H1 (cell line): Measurements from ENCODE around the gene VSX1.

ENCODE experiments used
- BRCA1 ChIP-seq: IDR thresholded peaks from 2 replicates; pipeline ENCODE4 v1.6.1; 2012; ENCODE audit warnings: low read depth, low read length, improper control_type of control experiment
- HDAC6 ChIP-seq: IDR thresholded peaks from one replicate; pipeline ENCODE4 v1.7.1; 2012; ENCODE audit warnings: low read depth, mild to moderate bottlenecking, inconsistent platforms, low read length, moderate library complexity
- TF ChIP-seq, protein P1 (sequence below), 3 experiments: IDR thresholded peaks; 1 replicate in 2 of 3; 2 replicates in 1 of 3; pipeline versions ENCODE4 v1.5.1 to v1.6.1; 2011; ENCODE audit warnings: low read length in 3 of 3, mild to moderate bottlenecking in 3 of 3, inconsistent platforms in 2 of 3, low read depth in 1 of 3, moderate library complexity in 1 of 3; ENCODE audit not compliant: insufficient read depth in 1 of 3; ENCODE audit errors: control extremely low read depth in 1 of 3

DNA sequence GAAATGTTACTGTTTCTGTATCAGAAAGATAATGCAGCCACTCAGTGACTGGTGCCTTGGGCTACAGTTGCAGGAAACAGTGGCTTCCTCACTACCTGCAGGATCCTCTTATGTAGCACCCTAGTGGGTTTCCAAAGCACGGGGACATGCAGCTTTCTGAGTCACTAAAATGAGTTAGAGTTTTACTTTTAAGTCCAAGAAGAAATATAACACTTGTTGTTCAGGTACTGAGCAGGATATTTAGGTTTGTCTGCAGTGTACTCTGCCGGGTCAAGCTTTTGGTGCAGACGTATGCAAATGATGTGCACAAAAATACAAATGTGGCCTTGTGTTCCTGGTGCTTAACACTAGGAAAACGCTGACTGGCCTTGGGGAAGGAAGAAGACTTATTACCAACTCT lies 46.0 kb downstream of the VSX1 start:
- TF ChIP-seq BRCA1 (no peak), HDAC6 (no peak)
- TF ChIP-seq, protein P1, sequence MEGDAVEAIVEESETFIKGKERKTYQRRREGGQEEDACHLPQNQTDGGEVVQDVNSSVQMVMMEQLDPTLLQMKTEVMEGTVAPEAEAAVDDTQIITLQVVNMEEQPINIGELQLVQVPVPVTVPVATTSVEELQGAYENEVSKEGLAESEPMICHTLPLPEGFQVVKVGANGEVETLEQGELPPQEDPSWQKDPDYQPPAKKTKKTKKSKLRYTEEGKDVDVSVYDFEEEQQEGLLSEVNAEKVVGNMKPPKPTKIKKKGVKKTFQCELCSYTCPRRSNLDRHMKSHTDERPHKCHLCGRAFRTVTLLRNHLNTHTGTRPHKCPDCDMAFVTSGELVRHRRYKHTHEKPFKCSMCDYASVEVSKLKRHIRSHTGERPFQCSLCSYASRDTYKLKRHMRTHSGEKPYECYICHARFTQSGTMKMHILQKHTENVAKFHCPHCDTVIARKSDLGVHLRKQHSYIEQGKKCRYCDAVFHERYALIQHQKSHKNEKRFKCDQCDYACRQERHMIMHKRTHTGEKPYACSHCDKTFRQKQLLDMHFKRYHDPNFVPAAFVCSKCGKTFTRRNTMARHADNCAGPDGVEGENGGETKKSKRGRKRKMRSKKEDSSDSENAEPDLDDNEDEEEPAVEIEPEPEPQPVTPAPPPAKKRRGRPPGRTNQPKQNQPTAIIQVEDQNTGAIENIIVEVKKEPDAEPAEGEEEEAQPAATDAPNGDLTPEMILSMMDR (IDR thresholded peaks at IDR 0.05; ENCODE audit: control extremely low read depth in 1 of 3, insufficient read depth in 1 of 3, low read depth in 1 of 3, low read length in 3 of 3): no peak
